Posterior cingulate gyrus (tissue), 11 donors: ENCODE measurements around the gene PTPN23.
"Not testable (repeated sequence)": the region's sequence is repeated elsewhere in the genome, so short reads cannot be mapped to it uniquely, and the experiment has no call there.

Experiments used
- DNase-seq, 10 donors: peaks; one replicate each; pipeline versions ENCODE4 v3.0.0 to v3.0.0-alpha.2; 2020 to 2021; ENCODE audit warnings: mixed read lengths in 3 of 10
- intact Hi-C: fragments of 100-400 bp; cut with DNase I; formaldehyde crosslinking; loops from one replicate; pipeline ENCODE4 v1.15.1; 2023

The PTPN23 gene, protein sequence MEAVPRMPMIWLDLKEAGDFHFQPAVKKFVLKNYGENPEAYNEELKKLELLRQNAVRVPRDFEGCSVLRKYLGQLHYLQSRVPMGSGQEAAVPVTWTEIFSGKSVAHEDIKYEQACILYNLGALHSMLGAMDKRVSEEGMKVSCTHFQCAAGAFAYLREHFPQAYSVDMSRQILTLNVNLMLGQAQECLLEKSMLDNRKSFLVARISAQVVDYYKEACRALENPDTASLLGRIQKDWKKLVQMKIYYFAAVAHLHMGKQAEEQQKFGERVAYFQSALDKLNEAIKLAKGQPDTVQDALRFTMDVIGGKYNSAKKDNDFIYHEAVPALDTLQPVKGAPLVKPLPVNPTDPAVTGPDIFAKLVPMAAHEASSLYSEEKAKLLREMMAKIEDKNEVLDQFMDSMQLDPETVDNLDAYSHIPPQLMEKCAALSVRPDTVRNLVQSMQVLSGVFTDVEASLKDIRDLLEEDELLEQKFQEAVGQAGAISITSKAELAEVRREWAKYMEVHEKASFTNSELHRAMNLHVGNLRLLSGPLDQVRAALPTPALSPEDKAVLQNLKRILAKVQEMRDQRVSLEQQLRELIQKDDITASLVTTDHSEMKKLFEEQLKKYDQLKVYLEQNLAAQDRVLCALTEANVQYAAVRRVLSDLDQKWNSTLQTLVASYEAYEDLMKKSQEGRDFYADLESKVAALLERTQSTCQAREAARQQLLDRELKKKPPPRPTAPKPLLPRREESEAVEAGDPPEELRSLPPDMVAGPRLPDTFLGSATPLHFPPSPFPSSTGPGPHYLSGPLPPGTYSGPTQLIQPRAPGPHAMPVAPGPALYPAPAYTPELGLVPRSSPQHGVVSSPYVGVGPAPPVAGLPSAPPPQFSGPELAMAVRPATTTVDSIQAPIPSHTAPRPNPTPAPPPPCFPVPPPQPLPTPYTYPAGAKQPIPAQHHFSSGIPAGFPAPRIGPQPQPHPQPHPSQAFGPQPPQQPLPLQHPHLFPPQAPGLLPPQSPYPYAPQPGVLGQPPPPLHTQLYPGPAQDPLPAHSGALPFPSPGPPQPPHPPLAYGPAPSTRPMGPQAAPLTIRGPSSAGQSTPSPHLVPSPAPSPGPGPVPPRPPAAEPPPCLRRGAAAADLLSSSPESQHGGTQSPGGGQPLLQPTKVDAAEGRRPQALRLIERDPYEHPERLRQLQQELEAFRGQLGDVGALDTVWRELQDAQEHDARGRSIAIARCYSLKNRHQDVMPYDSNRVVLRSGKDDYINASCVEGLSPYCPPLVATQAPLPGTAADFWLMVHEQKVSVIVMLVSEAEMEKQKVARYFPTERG (N-terminal part only)

DNA sequence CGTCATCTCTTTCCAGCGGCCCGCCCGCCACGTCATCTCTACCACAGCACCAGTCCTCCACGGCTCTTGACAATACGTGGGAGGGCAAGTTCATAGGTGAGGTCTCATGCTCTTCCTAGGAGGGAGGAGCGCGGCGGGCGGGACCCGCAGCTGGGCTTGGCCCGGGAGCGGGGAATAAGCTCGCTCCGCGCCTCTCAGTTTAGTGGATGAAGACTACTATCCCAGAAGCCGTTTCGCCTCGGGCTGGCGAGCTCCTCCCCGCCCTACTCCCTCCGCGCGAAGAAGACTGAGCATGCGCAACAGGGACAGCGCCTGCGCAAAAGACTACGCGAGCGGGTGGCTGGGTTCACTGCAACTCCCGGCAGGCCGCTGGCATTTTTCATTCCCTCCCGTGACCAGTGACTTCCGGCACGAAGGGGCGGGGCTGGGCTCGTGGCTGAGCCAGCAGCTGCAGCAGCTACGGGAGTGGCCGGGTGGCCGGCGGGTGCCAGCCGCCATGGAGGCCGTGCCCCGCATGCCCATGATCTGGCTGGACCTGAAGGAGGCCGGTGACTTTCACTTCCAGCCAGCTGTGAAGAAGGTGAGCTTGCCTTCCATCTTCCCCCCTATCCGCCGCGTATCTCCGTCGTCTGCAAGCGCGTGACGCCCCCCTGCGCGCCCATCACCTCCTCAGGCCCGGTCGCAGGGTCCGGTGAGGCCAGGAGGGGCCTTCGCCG is at the start of gene PTPN23:
TSS of gene PTPN23 (plus strand) at position 421 of the 716 bp plus-strand sequence. CDS start at position 497, 76 bp downstream.
- intact Hi-C loops = loop anchor here (2.0 to 10.0 kb wide), 4 partner anchors 96 to 402 kb away; partner anchors contain the start of genes KIF9, KLHL18, SETD2 and SMARCC1
- peak; percentile 97 to 100 (median 98) for DNase-seq

GRCh38 chr3:47333907-47334306 is 46.9 kb upstream of the PTPN23 start:
- intact Hi-C loops = loop anchor here (5.0 kb wide), 1 partner anchor 157 kb away; no protein-coding TSS in a partner anchor
- DNase-seq = no peak

DNA sequence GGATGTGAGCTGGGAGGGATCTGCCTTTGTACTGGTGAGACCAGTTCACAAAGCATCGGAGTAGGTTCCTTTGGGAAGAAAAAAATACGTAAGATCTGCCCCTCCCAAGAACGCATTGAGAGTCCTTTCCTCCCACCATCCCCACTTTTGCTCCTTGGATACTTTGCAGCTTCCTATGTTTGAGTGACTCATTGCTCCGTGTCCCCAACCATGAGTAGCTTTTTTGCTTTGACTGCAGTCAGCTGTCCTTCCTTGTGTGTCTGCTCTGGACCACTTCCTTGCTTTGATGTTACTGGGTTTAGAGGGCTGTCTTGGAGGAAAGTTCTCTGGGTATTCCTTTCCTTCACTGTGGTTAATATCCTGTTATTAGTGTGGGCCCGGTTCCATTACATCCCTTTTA is 43.2 kb upstream of the PTPN23 start:
- intact Hi-C loops = no loop called here
- no peak for DNase-seq

- intact Hi-C loops = no loop called here
These were observed 40.9 kb upstream of the PTPN23 start for GRCh38 chr3:47339951-47340350.

DNA sequence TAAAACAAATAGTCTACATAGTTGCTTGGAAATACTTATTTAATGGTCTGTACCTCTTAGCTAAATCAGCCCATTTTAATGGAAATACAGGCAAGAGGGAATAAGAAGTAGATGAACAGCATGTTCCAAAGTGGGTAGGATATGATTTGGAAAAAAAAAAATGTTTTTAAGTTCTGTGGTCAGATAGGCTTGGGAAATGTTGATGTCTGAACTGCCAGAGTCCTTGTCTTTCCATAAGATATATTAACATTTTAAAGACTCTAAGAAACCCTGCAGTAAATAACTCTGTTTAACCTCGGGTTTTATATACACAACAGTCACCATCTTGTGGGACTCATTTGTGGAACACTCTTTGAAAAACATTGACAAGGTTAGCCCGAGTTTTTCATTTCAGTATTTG is 40.0 kb upstream of the PTPN23 start:
- intact Hi-C loops = no loop called here
- DNase-seq = no peak

More at GRCh38 chr3:47339951-47340350, 40.9 kb upstream of the PTPN23 start:
- no peak for DNase-seq

DNA sequence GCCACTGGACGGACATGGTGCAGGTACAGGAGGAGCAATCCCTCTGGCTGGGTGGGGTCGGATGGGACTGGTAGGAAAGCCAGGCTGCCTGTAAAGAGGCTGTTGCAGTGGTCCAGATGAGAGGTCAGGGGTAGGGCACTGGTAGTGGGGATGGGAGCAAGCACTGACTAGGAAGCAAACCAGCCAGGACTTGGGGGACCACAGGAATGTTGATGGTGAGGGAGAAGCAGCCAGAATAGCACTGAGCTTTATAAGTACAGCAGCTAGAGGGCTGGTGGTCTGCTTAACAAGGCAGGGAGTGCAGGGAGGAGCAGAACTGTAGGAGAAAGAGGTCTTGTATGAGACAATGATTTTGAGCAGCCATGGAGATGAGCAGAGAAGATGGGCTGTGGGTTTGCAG is 38.7 kb upstream of the PTPN23 start:
- intact Hi-C loops = no loop called here
- peak in 1 of 10 donors; percentile 39 for DNase-seq

DNA sequence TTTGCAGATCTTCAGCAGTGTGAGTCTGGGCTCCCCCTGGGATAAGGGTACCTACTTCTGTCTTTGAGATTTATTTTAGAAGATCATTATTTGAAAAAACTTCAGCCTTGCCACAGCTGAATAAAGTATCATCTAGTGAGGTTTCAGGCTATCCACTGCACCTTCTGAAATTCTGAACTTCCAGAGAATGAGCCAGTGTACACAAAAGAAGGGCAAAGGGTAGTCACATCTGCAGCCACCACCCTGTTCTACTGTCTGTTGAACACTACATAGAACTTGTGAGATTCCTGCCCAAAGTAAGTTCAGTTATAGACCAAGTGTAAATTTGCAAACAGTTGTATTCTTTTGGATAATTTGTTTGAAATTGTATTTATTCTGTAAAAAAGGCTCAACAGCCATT is 38.0 kb upstream of the PTPN23 start:
- no peak for DNase-seq
- intact Hi-C loops = no loop called here

GRCh38 chr3:47343471-47343971 is 37.3 kb upstream of the PTPN23 start:
- intact Hi-C loops = no loop called here
- no peak for DNase-seq

DNA sequence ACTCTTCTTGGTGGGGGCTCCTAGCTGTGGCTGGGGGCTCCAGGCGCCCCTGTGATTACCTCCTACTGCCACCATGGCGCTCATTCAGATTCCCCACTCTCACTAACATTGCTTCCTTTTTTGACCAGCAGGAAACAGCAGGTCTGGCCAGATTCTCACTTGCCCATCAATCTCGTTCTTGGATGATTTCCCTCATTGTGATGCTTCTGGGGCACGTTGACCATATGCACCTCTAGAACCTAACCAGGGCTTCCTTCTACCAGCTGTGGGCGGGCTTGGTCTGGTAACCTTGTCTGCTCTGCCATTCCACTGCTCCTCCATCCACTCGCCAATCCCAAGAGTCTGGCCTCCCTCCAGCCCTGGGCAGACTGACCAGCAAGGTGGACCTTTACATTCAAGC is 35.9 kb upstream of the PTPN23 start:
- intact Hi-C loops = no loop called here
- DNase-seq = no peak

- DNase-seq = peak in 1 of 10 donors; percentile 5
- intact Hi-C loops = no loop called here
These were observed 33.5 kb upstream of the PTPN23 start for GRCh38 chr3:47347217-47347801.

GRCh38 chr3:47348411-47349154 is 32.2 kb upstream of the PTPN23 start:
- intact Hi-C loops = no loop called here
- DNase-seq = no peak

GRCh38 chr3:47355010-47355409 is 25.8 kb upstream of the PTPN23 start:
- peak in 1 of 10 donors; percentile 8 for DNase-seq
- intact Hi-C loops = no loop called here

DNA sequence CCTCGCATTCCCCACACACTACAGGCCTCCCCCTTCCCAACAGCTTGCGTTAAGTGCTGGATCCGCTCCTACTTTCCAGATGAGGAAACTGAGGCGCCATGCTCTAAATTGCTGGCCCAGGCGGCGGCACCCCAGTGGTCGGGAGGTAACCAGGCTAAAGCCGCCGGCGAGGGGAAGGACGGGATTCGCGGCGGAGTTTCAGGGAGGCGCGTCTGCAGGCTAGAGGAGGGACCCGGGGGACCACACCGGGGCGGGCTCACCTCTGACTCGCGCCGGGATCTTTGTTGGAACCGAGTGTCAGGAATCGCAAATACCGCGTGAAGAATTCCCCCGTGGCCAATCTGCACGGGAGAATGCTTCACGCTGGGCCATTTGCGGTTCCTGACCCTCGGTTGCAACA is 24.6 kb upstream of the PTPN23 start:
- DNase-seq = peak in 1 of 10 donors; percentile 76
- intact Hi-C loops = no loop called here

DNA sequence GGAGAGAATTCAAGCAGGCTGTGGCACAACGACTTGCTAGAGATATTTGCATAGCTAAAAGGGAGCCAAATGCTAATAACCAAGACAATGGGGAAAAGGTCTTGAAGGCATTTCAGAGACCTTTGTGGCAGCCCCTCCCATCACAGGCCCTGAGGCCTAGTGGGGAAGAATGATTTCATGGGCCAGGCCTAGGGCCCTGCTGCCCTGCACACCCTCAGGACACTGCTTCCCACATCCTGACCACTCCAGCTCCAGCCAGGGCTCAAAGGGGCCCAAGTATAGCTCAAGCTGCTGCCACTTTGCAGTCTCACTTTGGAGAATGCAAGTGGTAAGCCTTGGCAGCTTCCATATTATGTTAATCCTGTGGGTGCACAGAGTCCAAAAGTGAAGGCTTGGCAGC is 21.5 kb upstream of the PTPN23 start:
- intact Hi-C loops = no loop called here
- no peak for DNase-seq

GRCh38 chr3:47360110-47360517 is 20.7 kb upstream of the PTPN23 start:
- intact Hi-C loops = not testable (repeated sequence)
- DNase-seq = peak in 1 of 10 donors; percentile 2

DNA sequence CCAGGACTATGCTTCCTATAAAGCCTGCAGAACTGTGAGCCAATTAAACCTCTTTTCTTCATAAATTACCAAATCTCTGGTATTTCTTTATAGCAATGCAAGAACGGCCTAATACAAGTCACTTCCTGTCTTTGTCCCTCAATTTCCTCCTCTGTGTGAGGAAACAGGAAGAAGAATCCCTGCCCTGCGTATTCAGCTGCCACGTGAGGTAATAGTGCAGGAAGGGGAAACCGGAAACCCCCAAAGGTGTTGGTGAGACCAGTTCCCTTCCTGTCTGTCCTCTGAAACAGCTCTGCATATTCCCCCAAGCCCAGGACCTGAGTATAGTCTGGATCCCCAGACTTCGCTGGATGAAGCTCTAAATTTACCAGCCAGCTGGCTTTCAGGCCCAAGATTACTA is 18.1 kb upstream of the PTPN23 start:
- intact Hi-C loops = no loop called here
- no peak for DNase-seq

GRCh38 chr3:47365213-47366153 is 15.3 kb upstream of the PTPN23 start:
- intact Hi-C loops = no loop called here
- DNase-seq = peak in 2 of 10 donors; percentile 43 to 70
